Activated CD8-positive, alpha-beta memory T cell treated with anti-CD3 and anti-CD28 coated beads, Interleukin-2, amount 10 ng/mL, durations not matched to agents 7 days and 5 days (primary cell): ENCODE results near the gene CASP7. TPM values are rescaled to one million over a fixed set of nuclear protein-coding genes. Genes with fewer than 3 reads are reported as not detected.
"Not testable (repeated sequence)": the region's sequence is repeated elsewhere in the genome, so short reads cannot be mapped to it uniquely, and the experiment has no call there.

ENCODE experiments used
- ATAC-seq: fragments of 150-1000 bp; cut with Tn5 transposase; one replicate; pipeline ENCODE4 v1.10.0; 2021; ENCODE audit warnings: moderate library complexity
- CTCF ChIA-PET: fragments of 350-600 bp; sonication (Branson Sonifier 250); formaldehyde crosslinking; loops from one replicate; lab custom pipeline; 2021; ENCODE audit warnings: antibody characterized with exemption; lab: Charles Lee
- DNase-seq: peaks from one replicate; pipeline ENCODE4 v3.0.0-alpha.2; 2020
- H3K27ac Mint-ChIP-seq: one replicate; pipeline ENCODE4 v1.8.0; 2021; ENCODE audit warnings: mild to moderate bottlenecking, mixed read lengths
- H3K27me3 Mint-ChIP-seq: one replicate; pipeline ENCODE4 v1.8.0; 2021; ENCODE audit warnings: mixed read lengths
- H3K36me3 Mint-ChIP-seq: one replicate; pipeline ENCODE4 v1.8.0; 2021; ENCODE audit warnings: mild to moderate bottlenecking, mixed read lengths
- H3K4me1 Mint-ChIP-seq: one replicate; pipeline ENCODE4 v1.8.0; 2021; ENCODE audit warnings: mixed read lengths
- H3K4me3 Mint-ChIP-seq: one replicate; pipeline ENCODE4 v1.8.0; 2021; ENCODE audit warnings: mild to moderate bottlenecking, moderate library complexity, mixed read lengths
- H3K9me3 Mint-ChIP-seq: one replicate; pipeline ENCODE4 v1.8.0; 2022; ENCODE audit warnings: low read depth, mixed read lengths
- microRNA-seq: library from miRNA; unstranded; fragments of <30 nt; microRNA quantifications from one replicate; pipeline ENCODE4 v1.2.0, GENCODE V29; 2022
- total RNA-seq, 2 experiments: library from RNA; stranded (reverse); gene quantifications; one replicate each; pipeline ENCODE4 v1.2.3, GENCODE V29; 2021

Gene CASP7
- total RNA-seq, 2 experiments from 2014 or later, result 42.1 to 56.0 TPM

GRCh38 chr10:113756940-113757543 lies 77.3 kb downstream of the CASP7 start:
- CTCF ChIA-PET, result no interaction called here
- Mint-ChIP-seq H3K36me3 (no peaks in the 10 kb centered on the region), H3K27me3 (peaks cover 22% of the 10 kb centered on the region), H3K27ac (no peak overlapping the region), H3K4me3 (no peak overlapping the region), H3K9me3 (no peaks in the 10 kb centered on the region), H3K4me1 (no peaks in the 10 kb centered on the region)
- DNase-seq (no peak), ATAC-seq (no peak)

DNA sequence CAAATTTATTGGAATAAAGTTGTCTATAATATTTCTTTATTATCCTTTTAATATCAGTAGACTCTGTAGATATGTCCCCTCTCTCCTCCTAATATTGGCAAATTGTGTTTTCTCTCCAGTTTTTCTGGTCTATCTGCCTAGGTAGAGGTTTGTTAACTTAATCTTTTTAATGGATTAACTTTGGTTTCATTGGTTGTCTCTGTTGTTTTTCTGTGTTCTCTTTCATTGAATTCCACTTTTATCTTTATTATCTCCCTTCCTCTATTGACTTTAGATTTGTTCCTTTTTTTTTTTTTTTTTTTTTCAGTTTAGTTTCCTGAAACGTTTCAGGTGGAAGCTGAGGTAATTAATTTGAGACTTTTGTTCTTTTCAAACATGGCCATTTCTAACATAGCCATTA lies 82.4 kb downstream of the CASP7 start:
- ATAC-seq (no peak), DNase-seq (no peak)
- Mint-ChIP-seq H3K27ac (no peak overlapping the region), H3K4me3 (no peak overlapping the region), H3K4me1 (no peaks in the 10 kb centered on the region), H3K27me3 (peaks cover 42% of the 10 kb centered on the region), H3K36me3 (no peaks in the 10 kb centered on the region), H3K9me3 (peaks cover 8% of the 10 kb centered on the region)
- CTCF ChIA-PET, result no interaction called here

DNA sequence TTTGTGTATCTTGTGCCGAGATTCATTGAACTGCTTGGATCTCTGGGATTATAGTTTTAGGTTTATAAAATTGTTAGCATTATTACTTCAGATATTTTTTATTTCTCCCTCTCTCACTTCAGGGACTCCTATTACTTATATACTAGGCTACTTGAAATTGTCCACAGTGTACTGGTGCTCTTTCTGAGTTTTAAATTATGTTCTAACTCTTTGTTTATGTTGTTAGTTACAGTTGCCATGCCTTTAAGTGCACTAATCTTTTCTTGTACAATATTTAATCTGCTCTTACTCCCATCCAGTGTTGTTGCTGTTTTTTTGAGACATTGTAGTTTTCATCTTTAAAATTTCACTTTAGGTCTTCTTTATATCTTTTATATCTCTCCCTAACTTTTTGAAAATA lies 84.9 kb downstream of the CASP7 start:
- Mint-ChIP-seq H3K27me3 (peaks cover 58% of the 10 kb centered on the region), H3K27ac (no peak overlapping the region)
- CTCF ChIA-PET, result no interaction called here

GRCh38 chr10:113765910-113766309 lies 86.2 kb downstream of the CASP7 start:
- H3K27ac Mint-ChIP-seq, result no peak overlapping the region
- ATAC-seq (no peak), DNase-seq (no peak)
- H3K9me3 Mint-ChIP-seq, result peaks cover 8% of the 10 kb centered on the region
- no peaks in the 10 kb centered on the region for H3K36me3 Mint-ChIP-seq
- peaks cover 68% of the 10 kb centered on the region for H3K27me3 Mint-ChIP-seq
- no peak overlapping the region for H3K4me3 Mint-ChIP-seq
- no peaks in the 10 kb centered on the region for H3K4me1 Mint-ChIP-seq
- CTCF ChIA-PET, result no interaction called here

More for the DNA sequence above, 84.9 kb downstream of the CASP7 start:
- no peak for ATAC-seq
- Mint-ChIP-seq H3K9me3 (peaks cover 8% of the 10 kb centered on the region), H3K4me3 (no peak overlapping the region), H3K36me3 (no peaks in the 10 kb centered on the region), H3K4me1 (no peaks in the 10 kb centered on the region)
- DNase-seq, result no peak

- H3K4me1 Mint-ChIP-seq, result no peaks in the 10 kb centered on the region
- ATAC-seq (no peak), DNase-seq (no peak)
- peaks cover 8% of the 10 kb centered on the region for H3K9me3 Mint-ChIP-seq
- no peak overlapping the region for H3K4me3 Mint-ChIP-seq
- CTCF ChIA-PET, result no interaction called here
- no peak overlapping the region for H3K27ac Mint-ChIP-seq
- no peaks in the 10 kb centered on the region for H3K36me3 Mint-ChIP-seq
- H3K27me3 Mint-ChIP-seq, result peaks cover 69% of the 10 kb centered on the region
Measured at GRCh38 chr10:113767222-113767621, 87.5 kb downstream of the CASP7 start.

GRCh38 chr10:113770346-113770745 lies 90.6 kb downstream of the CASP7 start:
- Mint-ChIP-seq H3K9me3 (no peaks in the 10 kb centered on the region), H3K4me3 (no peak overlapping the region), H3K4me1 (no peaks in the 10 kb centered on the region), H3K27ac (no peak overlapping the region), H3K27me3 (peaks cover 57% of the 10 kb centered on the region), H3K36me3 (no peaks in the 10 kb centered on the region)
- DNase-seq (no peak), ATAC-seq (no peak)
- CTCF ChIA-PET, result no interaction called here

- not testable (repeated sequence) for H3K4me1 Mint-ChIP-seq, H3K36me3 Mint-ChIP-seq, H3K27ac Mint-ChIP-seq
Measured at GRCh38 chr10:113771131-113771530, 91.4 kb downstream of the CASP7 start.

DNA sequence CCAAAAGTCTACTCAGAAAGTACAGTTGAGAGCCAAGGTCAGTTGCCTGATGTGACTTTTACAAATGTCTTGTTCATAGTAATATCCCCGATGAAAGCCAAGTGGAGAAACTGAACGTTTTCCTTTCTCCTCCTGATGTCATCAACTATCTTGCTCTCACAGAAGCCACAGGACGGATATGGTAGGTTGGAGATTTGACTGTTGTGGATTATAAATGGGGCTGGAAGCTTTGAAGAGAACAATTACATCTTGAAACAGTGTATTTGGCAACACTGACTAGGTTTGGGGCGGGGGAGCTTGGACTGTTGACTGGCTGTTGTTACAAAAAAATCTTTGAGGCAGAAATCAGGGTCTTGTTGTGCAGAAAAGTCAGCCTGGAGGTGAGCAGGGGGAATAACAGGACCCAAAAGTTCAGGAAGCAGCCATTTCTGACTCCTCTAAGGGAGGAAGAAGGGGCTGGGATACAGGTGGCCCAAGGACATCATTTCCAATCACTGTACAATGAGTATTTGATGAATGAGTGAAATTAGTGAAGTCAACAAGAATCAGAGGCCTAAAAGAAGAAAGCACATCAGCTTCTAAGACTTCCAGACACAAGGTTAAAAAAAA lies 96.1 kb downstream of the CASP7 start:
- H3K36me3 Mint-ChIP-seq, result no peaks in the 10 kb centered on the region
- no peaks in the 10 kb centered on the region for H3K9me3 Mint-ChIP-seq
- H3K4me1 Mint-ChIP-seq, result peaks cover 5% of the 10 kb centered on the region
- H3K27ac Mint-ChIP-seq, result no peak overlapping the region
- H3K27me3 Mint-ChIP-seq, result peaks cover 31% of the 10 kb centered on the region
- H3K4me3 Mint-ChIP-seq, result no peak overlapping the region
- DNase-seq (no peak), ATAC-seq (no peak)
- CTCF ChIA-PET, result no interaction called here

More at GRCh38 chr10:113771131-113771530, 91.4 kb downstream of the CASP7 start:
- ATAC-seq, H3K9me3 Mint-ChIP-seq, DNase-seq, CTCF ChIA-PET, H3K4me3 Mint-ChIP-seq: not testable (repeated sequence)
- H3K27me3 Mint-ChIP-seq, result peaks cover 59% of the 10 kb centered on the region

DNA sequence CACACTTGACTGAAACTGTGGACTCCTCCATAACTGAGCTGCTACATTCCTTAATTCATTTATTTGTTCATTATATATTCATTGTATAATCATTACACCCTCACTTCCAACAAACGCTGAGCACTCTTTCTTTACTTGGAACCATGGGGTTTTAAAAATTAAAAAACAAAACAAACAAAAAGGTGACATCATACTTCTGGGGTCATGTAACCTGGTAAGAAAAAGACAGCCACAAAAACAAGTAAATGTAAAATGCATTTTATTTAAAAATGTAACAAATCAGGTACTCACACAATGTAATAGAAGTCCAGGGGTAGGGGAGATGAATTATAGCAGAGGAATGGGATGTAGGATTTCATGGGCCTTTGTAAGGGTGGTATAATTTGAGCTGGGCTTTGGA lies 96.8 kb downstream of the CASP7 start:
- H3K27me3 Mint-ChIP-seq, result peaks cover 28% of the 10 kb centered on the region
- no peaks in the 10 kb centered on the region for H3K9me3 Mint-ChIP-seq
- H3K4me1 Mint-ChIP-seq, result peaks cover 5% of the 10 kb centered on the region
- ATAC-seq, result no peak
- no peak overlapping the region for H3K27ac Mint-ChIP-seq
- no peaks in the 10 kb centered on the region for H3K36me3 Mint-ChIP-seq
- H3K4me3 Mint-ChIP-seq, result no peak overlapping the region
- CTCF ChIA-PET, result no interaction called here
- no peak for DNase-seq

Small RNA genes lying within 50 kb of the gene (microRNA-seq; reads per million reads assigned to microRNA genes)
- gene MIR4483, result not detected

Other genes starting within 250 kb of the CASP7 start
- not detected for gene HABP2, start 126.9 kb upstream of the CASP7 start, total RNA-seq
- not detected for gene NRAP, start 15.9 kb upstream of the CASP7 start, total RNA-seq
- under 1 TPM in 1 of 2 experiments, not detected in 1; 0.07 TPM for gene PLEKHS1, start 71.8 kb downstream of the CASP7 start, total RNA-seq
- 10 to 100 TPM; 17.4 to 20.1 TPM for gene DCLRE1A, start 174.2 kb downstream of the CASP7 start, total RNA-seq
- 10 to 100 TPM; 35.7 to 36.4 TPM for gene NHLRC2, start 174.7 kb downstream of the CASP7 start, total RNA-seq